Parathyroid adenoma (tissue), 2 donors: ENCODE data around the gene CLDN5.

Experiments used
- H2AFZ ChIP-seq: fragments of 300-600 bp; sonication (generic); one replicate; pipeline ENCODE4 v1.7.0; 2017; ENCODE audit warnings: antibody characterized with exemption, mild to moderate bottlenecking
- H3K27ac ChIP-seq: fragments of 300-600 bp; sonication (generic); one replicate; pipeline ENCODE4 v1.7.0; 2017
- H3K27me3 ChIP-seq: fragments of 300-600 bp; sonication (generic); one replicate; pipeline ENCODE4 v1.7.0; 2017; ENCODE audit warnings: low read length; ENCODE audit not compliant: control insufficient read depth, insufficient read depth
- H3K36me3 ChIP-seq: fragments of 300-600 bp; sonication (generic); one replicate; pipeline ENCODE4 v1.7.0; 2017; ENCODE audit warnings: low read length; ENCODE audit not compliant: control insufficient read depth, insufficient read depth
- H3K4me1 ChIP-seq: fragments of 300-600 bp; sonication (generic); one replicate; pipeline ENCODE4 v1.7.0; 2017; ENCODE audit warnings: control low read depth
- H3K4me2 ChIP-seq: fragments of 300-600 bp; sonication (generic); one replicate; pipeline ENCODE4 v1.7.0; 2017; ENCODE audit warnings: low read length
- H3K4me3 ChIP-seq: fragments of 300-600 bp; sonication (generic); one replicate; pipeline ENCODE4 v1.7.0; 2017; ENCODE audit warnings: low read depth, low read length
- H3K79me2 ChIP-seq: fragments of 300-600 bp; sonication (generic); one replicate; pipeline ENCODE4 v1.7.0; 2017; ENCODE audit warnings: control low read depth
- H3K9ac ChIP-seq: fragments of 300-600 bp; sonication (generic); one replicate; pipeline ENCODE4 v1.7.0; 2017; ENCODE audit warnings: mild to moderate bottlenecking
- H3K9me3 ChIP-seq: fragments of 300-600 bp; sonication (generic); one replicate; pipeline ENCODE4 v1.7.0; 2017; ENCODE audit warnings: low read length; ENCODE audit not compliant: control insufficient read depth
- TF ChIP-seq, protein P1 (sequence below): fragments of 300-600 bp; sonication (generic); IDR thresholded peaks from one replicate; pipeline ENCODE4 v1.7.0; 2017; ENCODE audit warnings: antibody characterized with exemption, mild to moderate bottlenecking
- donor health status: primary hyperparathyroidism.

Gene CLDN5

DNA sequence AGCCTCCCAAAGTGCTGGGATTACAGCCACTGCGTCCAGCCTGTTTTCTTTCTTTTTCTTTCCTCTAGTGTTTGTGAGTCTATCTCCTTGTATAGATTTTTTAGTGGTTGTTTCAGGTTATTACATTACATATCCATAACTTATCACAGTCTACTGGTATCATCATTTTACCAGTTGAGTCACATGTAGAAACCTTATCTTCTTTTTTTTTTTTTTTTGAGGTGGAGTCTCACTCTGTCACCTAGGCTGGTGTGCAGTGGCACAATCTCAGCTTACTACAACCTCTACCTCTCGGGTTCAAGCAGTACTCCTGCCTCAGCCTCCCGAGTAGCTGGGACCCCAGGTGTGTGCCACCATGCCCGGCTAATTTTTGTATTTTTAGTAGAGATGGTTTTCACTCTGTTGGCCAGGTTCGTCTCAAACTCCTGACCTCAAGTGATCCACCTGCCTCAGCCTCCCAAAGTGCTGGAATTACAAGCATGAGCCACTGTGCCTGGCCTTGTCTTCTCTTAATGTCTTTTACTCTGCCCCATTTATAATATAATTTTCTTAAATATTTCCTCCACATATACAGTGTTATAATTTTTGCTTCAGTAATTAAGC is 33.5 kb downstream of the CLDN5 start:
- no peak overlapping the region for H3K27ac ChIP-seq
- no peak overlapping the region for H3K9ac ChIP-seq
- H3K27me3 ChIP-seq = no peaks in the 10 kb centered on the region
- H3K9me3 ChIP-seq = no peaks in the 10 kb centered on the region
- no peaks in the 10 kb centered on the region for H3K4me1 ChIP-seq
- H3K36me3 ChIP-seq = no peaks in the 10 kb centered on the region
- TF ChIP-seq, protein P1, sequence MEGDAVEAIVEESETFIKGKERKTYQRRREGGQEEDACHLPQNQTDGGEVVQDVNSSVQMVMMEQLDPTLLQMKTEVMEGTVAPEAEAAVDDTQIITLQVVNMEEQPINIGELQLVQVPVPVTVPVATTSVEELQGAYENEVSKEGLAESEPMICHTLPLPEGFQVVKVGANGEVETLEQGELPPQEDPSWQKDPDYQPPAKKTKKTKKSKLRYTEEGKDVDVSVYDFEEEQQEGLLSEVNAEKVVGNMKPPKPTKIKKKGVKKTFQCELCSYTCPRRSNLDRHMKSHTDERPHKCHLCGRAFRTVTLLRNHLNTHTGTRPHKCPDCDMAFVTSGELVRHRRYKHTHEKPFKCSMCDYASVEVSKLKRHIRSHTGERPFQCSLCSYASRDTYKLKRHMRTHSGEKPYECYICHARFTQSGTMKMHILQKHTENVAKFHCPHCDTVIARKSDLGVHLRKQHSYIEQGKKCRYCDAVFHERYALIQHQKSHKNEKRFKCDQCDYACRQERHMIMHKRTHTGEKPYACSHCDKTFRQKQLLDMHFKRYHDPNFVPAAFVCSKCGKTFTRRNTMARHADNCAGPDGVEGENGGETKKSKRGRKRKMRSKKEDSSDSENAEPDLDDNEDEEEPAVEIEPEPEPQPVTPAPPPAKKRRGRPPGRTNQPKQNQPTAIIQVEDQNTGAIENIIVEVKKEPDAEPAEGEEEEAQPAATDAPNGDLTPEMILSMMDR = no peak
- H3K4me3 ChIP-seq = no peak overlapping the region
- no peak overlapping the region for H2AFZ ChIP-seq
- no peak overlapping the region for H3K4me2 ChIP-seq
- H3K79me2 ChIP-seq = no peaks in the 10 kb centered on the region

DNA sequence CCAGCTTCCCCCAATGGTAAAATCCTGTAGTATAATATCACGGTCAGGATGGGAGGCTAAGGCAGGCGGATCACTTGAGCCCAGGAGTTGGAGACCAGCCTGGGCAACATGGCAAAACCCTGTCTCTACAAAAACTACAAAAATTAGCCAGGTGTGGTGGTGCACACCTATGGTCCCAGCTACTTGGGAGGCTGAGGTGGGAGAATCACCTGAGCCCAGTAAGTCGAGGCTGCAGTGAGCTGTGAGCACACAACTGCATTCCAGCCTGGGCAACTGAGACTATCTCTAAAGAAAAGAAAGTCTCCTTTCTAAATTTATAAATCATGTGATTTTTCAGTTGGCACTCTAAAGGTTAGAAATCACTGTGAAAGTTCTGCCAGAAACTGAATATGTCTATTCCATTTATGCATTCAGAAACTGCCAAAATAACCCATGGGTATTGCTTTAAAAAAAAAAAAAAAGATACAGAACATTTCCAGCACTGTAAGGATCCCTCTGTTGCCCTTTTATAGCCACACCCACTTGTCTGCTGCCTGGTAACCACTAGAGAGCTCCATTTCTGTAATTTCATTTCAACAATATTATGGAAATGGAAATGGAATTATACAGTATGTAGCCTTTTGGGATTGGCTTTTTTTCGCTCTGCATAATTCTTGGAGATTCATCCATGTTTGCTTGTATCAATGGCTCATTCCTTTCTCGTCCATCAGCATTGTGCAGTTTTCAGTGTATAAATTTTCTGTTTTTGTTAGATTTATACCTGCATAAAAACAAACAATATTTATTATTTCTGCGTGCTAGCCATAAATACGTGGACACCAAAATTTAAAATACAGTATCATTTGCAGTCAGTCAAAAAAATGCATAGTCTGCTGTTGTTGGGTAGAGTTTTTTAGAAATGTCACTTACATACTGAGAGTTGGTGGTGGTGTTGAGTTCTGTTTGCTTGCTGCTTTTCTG is 35.0 kb downstream of the CLDN5 start:
- Histone ChIP-seq H3K9me3 (no peaks in the 10 kb centered on the region), H3K9ac (no peak overlapping the region), H3K79me2 (no peaks in the 10 kb centered on the region), H3K4me2 (no peak overlapping the region), H3K27me3 (no peaks in the 10 kb centered on the region), H2AFZ (no peak overlapping the region), H3K4me1 (no peaks in the 10 kb centered on the region), H3K4me3 (no peak overlapping the region), H3K36me3 (no peaks in the 10 kb centered on the region), H3K27ac (no peak overlapping the region)
- TF ChIP-seq, protein P1 = no peak

DNA sequence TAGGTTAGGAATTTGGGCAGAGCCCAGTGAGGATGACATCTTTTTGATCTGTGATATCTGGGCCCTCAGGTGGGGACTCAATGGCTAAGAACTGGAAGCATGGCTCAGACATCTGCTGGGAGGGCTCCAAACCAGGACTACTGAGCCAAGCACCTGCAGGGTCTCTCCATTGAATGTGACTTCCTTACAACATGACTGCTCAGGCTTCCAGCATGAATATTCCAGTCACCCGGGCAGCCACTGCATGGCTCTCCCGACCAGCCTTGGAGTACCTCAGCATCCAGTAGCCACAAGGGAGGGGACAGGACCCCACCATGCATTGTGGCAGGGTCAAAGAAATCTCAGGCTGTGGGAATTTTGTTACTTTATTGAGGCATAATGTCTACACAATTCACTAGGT is 35.9 kb downstream of the CLDN5 start:
- no peak overlapping the region for H2AFZ ChIP-seq
- H3K27me3 ChIP-seq = no peaks in the 10 kb centered on the region
- no peaks in the 10 kb centered on the region for H3K79me2 ChIP-seq
- no peaks in the 10 kb centered on the region for H3K9me3 ChIP-seq
- H3K27ac ChIP-seq = no peak overlapping the region
- H3K4me2 ChIP-seq = no peak overlapping the region
- H3K36me3 ChIP-seq = no peaks in the 10 kb centered on the region
- H3K4me3 ChIP-seq = no peak overlapping the region
- no peaks in the 10 kb centered on the region for H3K4me1 ChIP-seq
- TF ChIP-seq, protein P1 = no peak
- H3K9ac ChIP-seq = no peak overlapping the region

DNA sequence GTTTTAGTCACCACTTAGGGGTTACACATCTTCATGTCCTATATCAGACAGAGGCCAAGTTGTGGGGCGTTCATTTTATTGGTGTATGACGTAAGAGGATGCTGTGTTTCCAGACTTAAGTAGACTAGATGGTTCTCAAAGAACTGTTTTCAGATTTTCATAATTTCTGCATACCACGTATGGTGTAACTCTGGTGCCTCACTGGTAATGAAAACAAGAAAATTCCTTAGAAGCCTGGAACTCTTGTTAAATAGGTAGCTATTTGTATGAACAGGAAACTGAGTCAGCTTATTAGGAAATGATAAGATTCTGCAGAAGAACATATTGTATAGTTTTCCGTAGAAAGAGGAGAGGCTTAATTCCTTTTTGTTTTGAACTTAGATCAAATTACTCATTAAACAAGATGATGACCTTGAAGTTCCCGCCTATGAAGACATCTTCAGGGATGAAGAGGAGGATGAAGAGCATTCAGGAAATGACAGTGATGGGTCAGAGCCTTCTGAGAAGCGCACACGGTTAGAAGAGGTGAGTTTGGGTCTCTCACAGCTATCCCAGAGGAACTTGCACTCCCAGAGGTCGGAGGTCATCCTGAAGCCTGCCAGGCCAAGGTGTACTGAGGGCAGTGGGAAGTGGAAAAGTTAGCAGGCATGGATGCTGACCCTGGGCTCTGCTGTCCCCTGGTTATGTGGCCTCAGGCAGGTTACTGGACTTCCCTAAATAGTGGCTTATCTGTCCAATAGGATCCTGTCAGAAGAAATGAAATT is 40.5 kb downstream of the CLDN5 start:
- H3K27me3 ChIP-seq = no peaks in the 10 kb centered on the region
- no peaks in the 10 kb centered on the region for H3K79me2 ChIP-seq
- no peaks in the 10 kb centered on the region for H3K4me1 ChIP-seq
- no peak overlapping the region for H3K4me2 ChIP-seq
- no peak overlapping the region for H3K9ac ChIP-seq
- no peak overlapping the region for H3K27ac ChIP-seq
- no peak overlapping the region for H2AFZ ChIP-seq
- TF ChIP-seq, protein P1 = no peak
- H3K4me3 ChIP-seq = no peak overlapping the region
- no peaks in the 10 kb centered on the region for H3K9me3 ChIP-seq
- no peaks in the 10 kb centered on the region for H3K36me3 ChIP-seq
